NCI-H2227 (cell line): ENCODE results near the gene SLC39A10.
"Not testable (repeated sequence)": the region's sequence is repeated elsewhere in the genome, so short reads cannot be mapped to it uniquely, and the experiment has no call there.

ENCODE experiments used
- DNase-seq: peaks from one replicate; lab custom pipeline; 2025; ENCODE audit not compliant: unreplicated experiment; lab: John Stamatoyannopoulos, UW

The SLC39A10 gene

DNA sequence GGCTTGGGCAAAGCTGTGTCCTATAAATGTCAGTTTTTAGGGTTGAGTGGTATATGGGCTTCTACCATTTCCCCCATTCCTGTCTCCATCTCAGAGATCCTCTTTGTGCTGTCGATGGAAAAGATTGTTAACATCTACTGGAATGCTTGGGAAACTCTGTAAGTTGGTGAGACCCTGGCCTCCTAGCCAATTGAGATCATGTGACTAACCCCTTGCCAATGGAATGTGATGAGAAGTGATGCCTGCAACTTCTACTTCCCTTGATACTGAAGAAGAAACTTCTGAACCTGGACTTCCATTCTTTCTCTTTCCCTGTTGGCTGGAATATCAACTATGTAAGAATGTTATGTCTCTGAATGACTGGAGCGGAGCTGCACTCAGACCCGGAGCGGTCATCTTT is 14.5 kb downstream of the SLC39A10 start:
- DNase-seq, result no peak

DNA sequence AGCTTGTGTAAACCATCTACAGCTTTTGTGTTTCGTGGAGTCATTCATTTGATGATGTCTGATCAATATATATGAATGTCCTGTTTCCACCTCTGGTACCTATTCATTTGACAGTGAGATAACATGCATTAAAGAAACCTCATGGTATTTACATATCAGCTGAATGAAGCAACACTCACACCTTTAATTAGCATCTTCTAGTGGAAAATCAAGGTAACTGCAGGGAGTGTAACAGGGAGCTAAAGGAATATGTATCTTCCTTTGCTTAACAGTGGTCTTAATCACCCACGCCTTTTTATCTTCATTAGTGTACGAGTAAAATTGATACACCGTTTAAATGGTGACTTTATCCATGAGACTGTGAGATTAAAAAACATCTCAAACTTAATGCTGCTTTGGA is 15.6 kb downstream of the SLC39A10 start:
- DNase-seq, result no peak

DNA sequence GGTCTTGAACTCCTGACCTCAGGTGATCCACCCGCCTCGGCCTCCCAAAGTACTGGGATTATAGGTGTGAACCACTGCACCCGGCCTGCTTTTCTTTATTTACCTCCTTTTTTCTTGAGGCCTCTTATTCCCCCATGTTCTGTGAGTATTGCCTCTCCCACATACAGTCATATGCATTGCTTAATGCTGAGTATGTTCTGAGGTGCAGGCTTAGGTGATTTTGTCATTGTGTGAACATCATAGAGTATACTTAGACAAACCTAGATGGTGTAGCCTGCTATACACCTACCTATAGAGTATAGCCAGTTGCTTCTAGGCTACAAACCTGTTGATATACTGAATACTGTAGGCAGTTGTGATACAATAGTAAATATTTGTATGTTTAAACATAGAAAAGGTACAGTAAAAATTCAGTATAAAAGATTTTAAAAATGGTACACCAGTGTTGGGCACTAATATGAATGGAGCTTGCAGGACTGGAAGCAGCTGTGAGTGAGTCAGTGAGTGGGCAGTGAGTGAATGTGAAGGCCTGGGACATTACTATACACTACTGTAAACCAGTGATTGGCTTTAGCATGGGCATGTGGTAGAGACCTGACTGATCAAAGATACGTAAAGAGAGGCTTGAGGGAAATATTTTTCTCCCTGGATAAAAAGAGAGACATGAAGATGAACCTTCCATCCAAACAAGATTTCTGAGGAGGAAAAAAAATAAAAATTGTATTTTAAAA is 17.6 kb downstream of the SLC39A10 start:
- no peak for DNase-seq

DNA sequence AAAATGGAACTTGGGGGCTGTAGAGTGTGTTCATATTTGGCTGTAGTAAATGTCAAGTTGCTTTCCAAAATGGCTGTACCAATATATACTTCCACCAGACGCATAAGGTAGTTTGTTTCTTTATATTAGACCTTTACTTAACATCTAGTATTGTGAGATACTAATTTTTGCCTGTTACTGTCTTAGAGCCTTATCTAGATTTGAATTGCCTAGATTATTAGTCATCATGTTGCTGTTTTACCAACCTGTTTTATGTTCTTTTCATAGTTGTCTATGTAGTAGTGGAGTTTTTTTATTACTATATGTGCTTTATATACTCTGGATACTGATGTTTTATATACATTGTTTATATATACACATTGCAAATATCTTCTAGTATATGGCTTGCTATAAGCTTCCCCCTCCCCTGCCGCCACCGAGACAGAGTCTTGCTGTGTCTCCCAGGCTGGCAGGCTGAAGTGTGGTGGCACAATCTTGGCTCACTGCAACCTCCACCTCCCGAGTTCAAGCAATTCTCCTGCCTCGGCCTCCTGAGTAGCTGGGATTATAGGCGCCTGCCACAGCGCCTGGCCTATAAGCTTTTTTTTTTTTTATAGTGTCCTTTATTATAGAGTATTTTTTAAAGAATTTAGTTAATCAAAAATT is 18.9 kb downstream of the SLC39A10 start:
- DNase-seq, result no peak

DNA sequence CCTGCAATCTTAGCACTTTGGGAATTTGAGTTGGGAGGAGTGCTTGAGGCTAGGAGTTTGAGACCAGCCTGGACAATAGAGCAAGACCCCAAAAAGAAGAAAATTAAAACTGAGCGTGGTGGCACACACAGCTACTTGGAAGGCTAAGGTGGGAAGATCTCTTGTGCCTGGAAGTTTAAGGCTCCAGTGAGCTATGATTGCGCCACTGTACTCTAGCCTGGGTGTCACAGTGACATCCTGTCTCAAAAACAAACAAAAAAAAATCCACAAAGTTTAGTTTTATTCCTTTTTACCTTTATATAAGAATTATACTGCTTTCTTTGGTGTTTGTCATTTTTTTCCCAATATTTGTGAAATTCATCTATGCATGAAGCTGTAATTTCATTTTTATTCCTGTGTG is 20.3 kb downstream of the SLC39A10 start:
- no peak for DNase-seq

DNA sequence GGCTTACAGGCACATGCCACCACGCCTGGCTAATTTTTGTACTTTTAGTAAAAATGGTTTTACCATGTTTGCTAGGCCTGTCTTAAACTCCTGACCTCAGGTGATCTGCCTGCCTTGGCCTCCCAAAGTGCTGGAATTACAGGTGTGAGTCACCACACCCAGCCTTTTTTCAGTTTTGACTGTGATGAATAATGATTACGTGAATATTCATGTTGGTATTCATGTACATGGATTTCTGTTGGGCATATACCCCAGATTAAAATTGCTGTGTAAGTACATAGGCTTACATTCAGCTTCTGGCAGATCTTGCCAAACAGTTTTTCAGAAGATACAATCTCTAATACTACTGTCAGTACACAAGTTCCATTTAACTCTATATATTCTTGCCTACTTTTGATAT is 20.9 kb downstream of the SLC39A10 start:
- DNase-seq, result no peak

DNA sequence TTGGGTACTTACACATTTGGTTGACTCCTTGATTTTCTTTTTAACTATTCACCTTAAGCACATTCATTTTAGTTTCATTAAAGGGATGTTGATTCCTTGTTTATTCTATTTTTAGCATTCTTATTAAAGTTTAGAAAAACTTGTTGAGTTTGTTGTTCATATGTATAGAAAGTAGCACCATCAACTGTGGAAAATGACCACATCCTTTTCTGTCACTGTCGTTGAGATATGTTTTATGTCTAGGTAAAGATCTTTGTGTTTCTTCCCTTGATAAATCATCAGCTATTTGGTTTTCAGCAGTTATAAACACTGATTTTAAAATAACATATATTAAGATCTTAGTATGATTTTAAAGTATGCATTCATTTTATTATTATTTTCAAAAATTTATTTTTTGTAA is 25.1 kb downstream of the SLC39A10 start:
- no peak for DNase-seq

DNA sequence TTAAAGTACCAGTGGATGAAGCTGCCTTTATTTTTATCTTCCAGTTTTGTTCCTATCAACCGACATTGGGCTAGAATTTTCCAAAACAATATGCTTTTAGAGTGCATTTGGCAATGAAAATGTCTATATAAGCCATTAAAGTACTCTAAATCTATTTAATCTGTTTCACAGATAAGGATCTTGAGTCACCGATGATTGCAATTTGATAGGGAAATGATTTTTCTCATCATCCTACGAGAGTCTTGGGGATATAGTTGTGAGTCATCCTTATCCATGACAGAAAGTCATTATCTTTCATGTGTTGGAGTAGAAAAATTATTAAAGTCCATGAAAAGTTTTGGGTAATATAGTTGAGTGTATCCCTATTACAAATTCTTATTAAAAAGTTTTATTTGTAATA is 26.1 kb downstream of the SLC39A10 start:
- no peak for DNase-seq

DNA sequence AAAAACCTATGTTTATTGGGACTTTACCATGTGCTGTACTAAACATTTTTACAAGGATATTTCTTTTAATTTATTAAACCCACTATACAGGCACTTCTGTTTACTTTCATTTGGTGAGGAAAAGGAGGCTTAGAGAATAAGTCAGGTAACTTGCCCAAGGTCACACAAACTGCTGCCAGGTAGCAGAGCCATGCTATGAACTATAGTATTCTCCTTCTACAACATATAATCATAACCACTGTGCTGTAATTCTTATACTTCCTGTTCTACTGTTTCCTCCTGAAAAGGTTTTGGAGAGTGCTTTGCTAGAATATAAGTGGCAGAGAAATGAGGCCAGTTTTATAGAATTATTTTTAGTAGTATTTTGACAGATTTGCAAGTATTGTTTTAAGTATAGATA is 29.5 kb downstream of the SLC39A10 start:
- no peak for DNase-seq

DNA sequence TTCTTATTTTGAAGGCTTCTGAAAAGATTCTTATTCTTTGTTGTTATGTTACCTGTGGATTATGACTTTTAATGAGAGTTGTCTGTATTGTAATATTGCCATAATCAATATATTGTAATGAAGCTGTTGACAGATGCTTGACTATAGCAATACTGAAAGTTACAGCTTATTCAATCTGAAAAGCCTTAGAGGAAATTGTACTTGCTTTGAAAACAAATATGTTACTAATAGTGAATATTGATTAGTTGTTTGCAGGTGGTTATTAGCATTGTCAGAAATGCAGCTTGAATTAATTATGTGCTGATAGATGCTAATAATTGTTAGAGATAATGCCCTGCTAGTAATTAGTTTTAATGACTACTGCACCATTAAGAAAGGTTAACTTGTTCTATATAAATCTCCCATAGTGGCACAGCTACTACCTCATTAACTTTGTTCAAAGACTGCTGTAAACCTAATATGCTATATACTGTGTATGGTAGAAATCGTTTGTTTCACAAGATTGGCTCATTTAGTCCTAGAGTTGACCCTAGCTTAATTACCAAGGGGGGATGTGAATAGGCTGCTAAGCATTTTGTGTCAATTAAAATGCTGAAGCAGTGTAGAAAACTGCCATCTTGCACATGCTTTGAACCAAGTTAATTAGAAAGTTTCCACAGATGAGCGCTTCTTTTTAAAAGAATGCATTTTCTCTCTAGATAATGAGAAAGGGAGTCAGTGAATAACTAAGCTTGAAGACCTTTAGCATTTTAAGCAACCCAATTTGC is 30.5 kb downstream of the SLC39A10 start:
- DNase-seq, result no peak

DNA sequence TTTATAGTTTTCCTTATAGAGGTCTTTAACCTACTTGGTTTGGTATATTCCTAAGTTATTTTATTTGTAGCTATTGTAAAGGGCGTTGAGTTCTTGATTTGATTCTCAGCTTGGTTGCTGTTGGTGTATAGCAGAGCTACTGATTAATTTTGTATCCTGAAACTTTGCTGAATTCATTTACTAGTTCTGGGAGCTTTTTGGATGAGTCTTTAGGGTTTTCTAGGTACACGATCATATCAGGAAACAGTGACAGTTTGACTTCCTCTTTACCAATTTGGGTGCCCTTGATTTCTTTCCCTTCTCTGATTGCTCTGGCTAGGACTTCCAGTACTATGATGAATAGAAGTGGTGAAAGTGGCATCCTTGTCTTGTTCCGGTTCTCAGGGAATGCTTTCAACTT is 35.5 kb downstream of the SLC39A10 start:
- not testable (repeated sequence) for DNase-seq

DNA sequence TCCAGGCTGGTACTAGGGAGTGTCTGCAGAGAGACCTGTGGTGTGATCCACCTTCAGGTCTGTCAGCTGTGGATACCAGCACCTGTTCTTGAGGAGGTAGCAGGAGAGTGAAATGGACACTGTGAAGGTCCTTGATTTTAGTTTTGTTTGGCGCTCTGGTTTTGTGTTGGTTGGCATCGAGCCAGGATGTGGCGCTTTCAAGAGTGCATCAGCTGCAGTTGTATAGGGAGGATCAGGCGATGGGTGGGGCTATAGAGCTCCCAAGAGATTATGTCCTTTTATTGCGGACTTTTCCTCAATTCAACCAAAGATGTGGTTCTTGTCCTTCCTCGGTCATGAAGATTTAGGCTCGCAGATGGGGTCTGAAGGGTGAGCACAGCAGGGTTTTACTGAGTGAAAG is 37.5 kb downstream of the SLC39A10 start:
- no peak for DNase-seq

DNA sequence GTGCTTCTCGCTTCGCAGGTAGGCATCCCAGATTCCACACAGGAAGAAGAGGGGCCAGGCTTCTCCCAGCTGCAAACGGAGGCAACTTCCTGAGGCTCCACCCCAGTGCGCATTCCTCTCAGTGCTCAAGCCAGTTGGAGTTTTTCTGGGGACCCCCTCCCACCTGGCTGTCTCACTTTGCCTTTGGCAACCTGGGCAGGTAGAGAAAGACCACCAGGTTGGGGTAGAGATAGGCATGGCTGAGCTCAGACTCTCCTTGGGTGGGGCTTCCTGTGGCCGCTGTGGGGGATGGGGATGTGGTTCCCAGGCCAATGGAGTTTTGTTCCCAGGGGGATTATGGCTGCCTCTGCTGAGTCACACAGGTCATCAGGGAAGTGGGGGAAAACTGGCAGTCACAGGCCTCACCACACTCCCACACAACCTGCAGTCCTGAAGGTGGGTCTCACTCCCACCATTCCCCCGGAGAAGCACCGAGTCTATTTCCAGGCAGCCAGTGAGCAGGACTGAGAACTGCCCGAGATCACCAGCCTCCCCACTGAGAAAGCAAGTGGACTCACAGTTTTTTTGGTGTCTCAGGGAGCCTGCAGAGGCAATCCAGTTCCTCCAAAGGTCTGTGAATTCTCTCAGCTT is 38.1 kb downstream of the SLC39A10 start:
- no peak for DNase-seq

DNA sequence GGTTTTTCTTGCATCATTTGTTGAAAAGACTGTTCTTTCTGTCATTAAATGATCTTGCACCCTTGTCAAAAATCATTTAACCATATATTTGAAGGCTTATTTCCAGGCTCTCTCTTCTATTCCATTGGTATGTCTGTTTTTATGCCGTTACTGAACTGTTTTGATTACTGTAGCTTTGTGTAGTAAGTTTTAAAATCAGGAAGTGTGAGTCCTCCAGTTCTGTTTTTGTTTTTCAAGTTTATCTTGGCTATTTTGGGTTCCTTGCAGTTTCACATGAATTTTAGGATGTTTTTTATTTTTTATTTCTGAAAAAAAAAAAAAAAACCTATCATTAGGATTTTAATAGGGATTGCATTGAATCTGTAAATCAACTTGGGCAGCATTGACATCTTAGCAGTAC is 39.0 kb downstream of the SLC39A10 start:
- DNase-seq, result no peak

DNA sequence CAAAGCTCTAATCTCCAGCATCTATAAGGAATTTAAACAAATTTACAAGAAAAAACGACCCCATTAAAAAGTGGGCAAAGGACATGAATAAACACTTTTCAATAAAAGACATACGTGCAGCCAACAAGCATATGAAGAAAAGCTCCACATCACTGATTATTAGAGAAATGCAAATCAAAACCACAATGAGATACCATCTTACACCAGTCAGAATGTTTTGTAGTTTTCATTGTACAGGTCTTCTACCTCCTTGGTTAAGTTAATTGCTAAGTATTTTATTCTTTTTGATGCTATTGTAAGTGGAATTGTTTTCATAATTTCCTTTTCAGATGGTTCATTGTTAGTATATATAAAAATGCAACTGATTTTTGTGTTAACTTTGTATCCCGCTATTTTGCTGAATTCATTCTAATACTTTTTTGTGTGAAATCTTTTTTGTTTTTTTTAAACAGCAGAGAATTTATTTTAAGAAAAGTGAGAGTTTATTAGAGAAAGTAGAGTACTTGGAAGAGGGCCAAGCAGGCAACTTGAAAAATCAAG is 40.7 kb downstream of the SLC39A10 start:
- DNase-seq, result no peak

DNA sequence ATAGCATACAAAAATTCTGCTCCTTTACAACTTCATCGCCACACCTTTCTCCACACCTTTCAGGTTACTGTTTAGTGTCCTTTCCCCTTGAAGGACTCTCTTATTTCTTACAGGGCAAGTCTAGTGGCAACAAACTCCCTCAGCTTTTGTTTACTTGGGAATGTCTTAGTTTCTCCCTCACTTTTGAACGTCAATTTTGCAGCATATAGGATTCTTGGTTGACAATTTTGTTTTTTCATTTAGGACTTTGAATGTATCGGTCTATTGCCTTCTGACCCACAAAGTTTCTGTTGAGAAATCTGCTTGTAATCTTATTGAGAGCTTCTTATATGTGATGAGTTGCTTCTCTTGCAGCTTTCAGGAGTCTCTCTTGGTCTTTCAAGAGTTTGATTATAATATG is 43.5 kb downstream of the SLC39A10 start:
- DNase-seq, result no peak

DNA sequence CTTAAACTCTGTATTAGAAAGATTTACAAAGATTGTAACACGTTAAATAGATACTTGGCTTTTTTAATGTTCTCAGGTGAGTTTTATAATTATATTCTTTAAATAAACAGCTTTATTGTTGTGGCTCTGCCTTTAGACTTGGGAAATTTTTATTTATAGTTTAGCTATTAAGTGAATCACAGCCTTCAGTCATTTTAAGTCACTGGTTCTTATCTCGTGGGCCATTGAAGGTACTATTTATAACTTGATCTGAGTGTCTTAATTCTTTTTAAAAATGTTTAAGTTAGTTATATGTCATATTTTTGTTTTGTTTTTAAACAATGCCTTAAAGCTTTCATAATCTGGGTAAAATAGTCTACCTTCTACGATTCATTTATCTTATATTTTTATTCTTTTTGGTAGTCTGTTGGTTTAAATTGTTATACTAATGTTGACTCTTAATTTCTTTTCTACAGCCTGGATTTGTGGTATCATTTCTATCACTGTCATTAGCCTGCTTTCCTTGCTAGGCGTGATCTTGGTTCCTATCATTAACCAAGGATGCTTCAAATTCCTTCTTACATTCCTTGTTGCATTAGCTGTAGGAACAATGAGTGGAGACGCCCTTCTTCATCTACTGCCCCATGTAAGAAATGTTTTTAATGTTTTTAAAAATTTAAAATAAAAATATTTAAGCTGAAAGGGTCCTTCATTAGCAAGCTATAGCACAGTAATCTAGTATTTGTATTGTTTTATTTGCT is 49.3 kb downstream of the SLC39A10 start:
- no peak for DNase-seq

DNA sequence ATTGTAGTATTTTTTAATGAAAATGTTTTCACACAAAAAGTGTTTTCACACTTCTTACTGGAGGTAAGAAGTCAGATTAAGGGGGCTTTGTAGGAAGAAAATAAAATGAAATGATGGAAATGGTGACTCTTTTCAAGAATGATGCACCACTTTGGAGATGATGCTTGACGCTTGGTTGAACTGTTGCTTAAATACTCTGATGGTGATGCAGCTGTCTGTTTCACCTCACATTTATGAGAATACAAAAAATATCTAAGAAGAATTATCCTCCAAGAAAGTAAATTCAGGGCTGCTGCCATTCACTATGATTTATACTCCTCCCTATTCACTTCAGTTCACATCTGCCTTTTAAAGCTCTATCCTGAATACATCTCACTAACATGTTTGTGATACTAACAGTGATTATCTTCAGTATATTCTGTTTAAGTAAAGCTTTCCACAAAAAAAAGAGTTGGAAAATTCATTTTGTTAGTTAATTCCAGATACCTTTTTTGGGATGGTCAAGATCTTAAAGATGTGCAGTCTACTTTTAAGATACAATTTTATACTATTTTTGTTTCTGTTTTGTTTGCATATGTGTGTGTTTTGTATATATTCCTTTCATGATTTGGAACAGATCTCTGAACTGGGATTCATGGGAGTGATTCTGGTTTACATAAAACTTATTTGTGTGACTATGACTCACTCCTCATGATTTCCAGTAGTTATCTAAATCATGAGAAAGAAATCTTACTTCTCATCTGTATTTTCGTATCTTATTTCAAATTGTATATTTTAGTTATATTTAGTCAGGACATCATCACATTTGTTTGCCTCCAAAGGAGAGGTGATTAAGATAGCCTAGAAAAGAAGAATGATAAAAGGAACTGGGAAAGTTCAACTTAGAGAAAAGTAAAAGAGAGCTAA is 53.1 kb downstream of the SLC39A10 start:
- no peak for DNase-seq

DNA sequence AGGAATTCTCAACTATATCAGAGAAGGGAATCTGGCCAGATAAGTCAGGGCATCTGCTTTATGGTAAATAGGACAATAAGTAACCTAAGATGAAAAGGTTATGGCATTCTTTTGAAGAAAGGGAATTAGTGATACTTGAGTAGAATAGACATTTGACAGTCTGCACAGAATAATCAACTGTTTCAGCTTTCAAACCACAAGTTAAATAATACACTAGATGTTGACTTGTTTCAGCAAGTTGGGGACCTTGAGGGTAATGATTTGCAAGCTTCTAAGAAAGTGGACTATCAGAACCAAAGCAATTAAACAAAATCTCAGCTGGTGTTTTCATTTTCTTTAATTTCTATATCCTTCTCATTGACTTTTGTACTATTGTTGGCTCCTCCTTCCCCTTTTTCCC is 54.5 kb downstream of the SLC39A10 start:
- DNase-seq, result no peak

DNA sequence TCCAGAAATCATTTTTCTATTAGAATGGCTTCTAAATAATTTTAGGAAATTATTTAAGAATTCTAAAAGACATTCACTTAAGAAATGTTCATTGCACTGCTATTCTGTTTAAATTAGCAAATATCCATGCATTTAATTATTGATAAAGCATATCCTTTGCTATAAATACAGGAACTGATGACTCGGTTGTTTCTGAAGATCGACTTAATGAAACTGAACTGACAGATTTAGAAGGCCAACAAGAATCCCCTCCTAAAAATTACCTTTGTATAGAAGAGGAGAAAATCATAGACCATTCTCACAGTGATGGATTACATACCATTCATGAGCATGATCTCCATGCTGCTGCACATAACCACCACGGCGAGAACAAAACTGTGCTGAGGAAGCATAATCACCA is 59.4 kb downstream of the SLC39A10 start:
- DNase-seq, result no peak
